Esophagus squamous epithelium (tissue), 5 donors: ENCODE results near the gene HIPK2. TPM values are rescaled to one million over a fixed set of nuclear protein-coding genes. Genes with fewer than 3 reads are reported as not detected.

Experiments
- DNase-seq: peaks from one replicate; lab custom pipeline; 2025; lab: John Stamatoyannopoulos, UW
- H3K27ac ChIP-seq, 4 donors: fragments of 200-600 bp; sonication (generic); one replicate each; pipeline ENCODE4 v1.5.1; 2016 to 2019; ENCODE audit warnings: mild to moderate bottlenecking in 1 of 4
- H3K27me3 ChIP-seq, 4 donors: fragments of 200-600 bp; sonication (generic); 1 replicate in 3 of 4; 2 replicates in 1 of 4; pipeline versions ENCODE4 v1.5.1 to v1.6.0; 2017 to 2021; ENCODE audit warnings: antibody characterized with exemption in 1 of 4
- H3K36me3 ChIP-seq, 3 donors: fragments of 200-600 bp; sonication (generic); one replicate each; pipeline ENCODE4 v1.5.1; 2016 to 2019
- H3K4me1 ChIP-seq, 3 donors: fragments of 200-600 bp; sonication (generic); one replicate each; pipeline ENCODE4 v1.5.1; 2017 to 2019
- H3K4me3 ChIP-seq, 4 donors: fragments of 200-600 bp; sonication (generic); 1 replicate in 3 of 4; 2 replicates in 1 of 4; pipeline ENCODE4 v1.5.1; 2016 to 2019; ENCODE audit warnings: mild to moderate bottlenecking in 2 of 4, moderate library complexity in 1 of 4
- H3K9me3 ChIP-seq, 3 donors: fragments of 200-600 bp; sonication (generic); one replicate each; pipeline ENCODE4 v1.5.1; 2016 to 2019
- CTCF ChIP-seq, 6 experiments: fragments of 450-650 bp in 4 of 6; fragments of 200-600 bp in 2 of 6; sonication (generic) in 2 of 6; IDR thresholded peaks; one replicate each; pipeline ENCODE4 v1.5.1; 2016 to 2019; ENCODE audit warnings: antibody characterized with exemption in 6 of 6, mild to moderate bottlenecking in 4 of 6, moderate library complexity in 4 of 6
- POLR2A ChIP-seq, 4 donors: fragments of 450-650 bp; IDR thresholded peaks; one replicate each; pipeline ENCODE4 v1.6.1; 2017; ENCODE audit warnings: antibody characterized with exemption in 4 of 4, mild to moderate bottlenecking in 4 of 4, moderate library complexity in 3 of 4
- WGBS, 2 donors: methylation state at CpG; one replicate each; pipeline ENCODE4 v1.1.5; 2018; 5-methylcytosine and 5-hydroxymethylcytosine counted together
- intact Hi-C: fragments of 100-400 bp; cut with DNase I; formaldehyde crosslinking; loops from one replicate; pipeline ENCODE4 v1.15.0; 2022
- total RNA-seq, 4 donors: library from RNA; depleted of rRNA; stranded (reverse); fragments of >200 nt; gene quantifications; one replicate each; pipeline ENCODE4 v1.1.0, GENCODE V29; 2016
- donor health status: DM: yes; HTN: yes; CAD: no.

The HIPK2 gene
- total RNA-seq, 4 donors from 2014 or later: 17.8 to 37.9 (median 29.3) TPM

- no peak overlapping the region for H3K27ac ChIP-seq
- DNase-seq: no peak
- H3K27me3 ChIP-seq: no peaks in the 10 kb centered on the region
- no peak for TF ChIP-seq CTCF (IDR thresholded peaks at IDR 0.05)
- TF ChIP-seq POLR2A (IDR thresholded peaks at IDR 0.05): no peak
- 64 to 84% methylated on average over 3 to 5 of the region's 9 CpGs for WGBS, 2 donors
- no peaks in the 10 kb centered on the region for H3K9me3 ChIP-seq
- peaks cover 0 to 62% (median 0%) of the 10 kb centered on the region in 3 donors for H3K36me3 ChIP-seq
- H3K4me1 ChIP-seq: peaks cover 10 to 53% (median 12%) of the 10 kb centered on the region in 3 donors
- no peak overlapping the region for H3K4me3 ChIP-seq
- intact Hi-C loops: no loop called here
Measured at GRCh38 chr7:139706837-139707236, 71.0 kb downstream of the HIPK2 start.

- peaks cover 0 to 69% (median 0%) of the 10 kb centered on the region in 3 donors for H3K36me3 ChIP-seq
- H3K4me3 ChIP-seq: no peak overlapping the region
- DNase-seq: no peak
- H3K9me3 ChIP-seq: no peaks in the 10 kb centered on the region
- peaks cover 12 to 52% (median 12%) of the 10 kb centered on the region in 3 donors for H3K4me1 ChIP-seq
- intact Hi-C loops: no loop called here
- peak overlapping the region in 1 of 4 donors; percentile 58 for H3K27ac ChIP-seq
- WGBS, 2 donors: 75 to 86% methylated on average over 1 of the region's 8 CpGs
- no peaks in the 10 kb centered on the region for H3K27me3 ChIP-seq
- TF ChIP-seq CTCF (IDR thresholded peaks at IDR 0.05) (no peak), POLR2A (IDR thresholded peaks at IDR 0.05) (no peak)
Measured at GRCh38 chr7:139704308-139704879, 73.4 kb downstream of the HIPK2 start.

- no peak for DNase-seq
- H3K27me3 ChIP-seq: no peaks in the 10 kb centered on the region
- peaks cover 12 to 52% (median 12%) of the 10 kb centered on the region in 3 donors for H3K4me1 ChIP-seq
- peak overlapping the region in 2 of 4 donors; percentile 31 to 58 for H3K27ac ChIP-seq
- no peaks in the 10 kb centered on the region for H3K9me3 ChIP-seq
- no peak overlapping the region for H3K4me3 ChIP-seq
- intact Hi-C loops: no loop called here
- TF ChIP-seq CTCF (IDR thresholded peaks at IDR 0.05) (no peak), POLR2A (IDR thresholded peaks at IDR 0.05) (no peak)
- 77 to 80% methylated on average over 5 of the region's 5 CpGs for WGBS, 2 donors
- H3K36me3 ChIP-seq: peaks cover 0 to 74% (median 0%) of the 10 kb centered on the region in 3 donors
Measured at GRCh38 chr7:139703487-139704307, 74.1 kb downstream of the HIPK2 start.

GRCh38 chr7:139702811-139703486, 74.8 kb downstream of the HIPK2 start:
- WGBS, 2 donors: 68 to 81% methylated on average over 10 of the region's 10 CpGs
- Histone ChIP-seq H3K36me3 (peaks cover 0 to 74% (median 0%) of the 10 kb centered on the region in 3 donors), H3K27ac (peak overlapping the region in 3 of 4 donors; percentile 29 to 69 (median 31)), H3K4me3 (no peak overlapping the region), H3K4me1 (peaks cover 12 to 52% (median 12%) of the 10 kb centered on the region in 3 donors), H3K27me3 (no peaks in the 10 kb centered on the region), H3K9me3 (no peaks in the 10 kb centered on the region)
- no peak for DNase-seq
- TF ChIP-seq POLR2A (IDR thresholded peaks at IDR 0.05) (no peak), CTCF (IDR thresholded peaks at IDR 0.05) (no peak)
- intact Hi-C loops: no loop called here
